Stimulated activated CD4-positive, alpha-beta T cell treated with anti-CD3 and anti-CD28 coated beads, Interleukin-1b, Interleukin-23, amount 100 ng/mL, for 24 hours (primary cell): Measurements from ENCODE around the gene LIF.

ENCODE experiments used
- DNase-seq, 4 experiments: peaks; one replicate each; pipeline ENCODE4 v3.0.0-alpha.2; 2020; ENCODE audit warnings: low read depth in 4 of 4, low spot score in 1 of 4

LIF gene

DNA sequence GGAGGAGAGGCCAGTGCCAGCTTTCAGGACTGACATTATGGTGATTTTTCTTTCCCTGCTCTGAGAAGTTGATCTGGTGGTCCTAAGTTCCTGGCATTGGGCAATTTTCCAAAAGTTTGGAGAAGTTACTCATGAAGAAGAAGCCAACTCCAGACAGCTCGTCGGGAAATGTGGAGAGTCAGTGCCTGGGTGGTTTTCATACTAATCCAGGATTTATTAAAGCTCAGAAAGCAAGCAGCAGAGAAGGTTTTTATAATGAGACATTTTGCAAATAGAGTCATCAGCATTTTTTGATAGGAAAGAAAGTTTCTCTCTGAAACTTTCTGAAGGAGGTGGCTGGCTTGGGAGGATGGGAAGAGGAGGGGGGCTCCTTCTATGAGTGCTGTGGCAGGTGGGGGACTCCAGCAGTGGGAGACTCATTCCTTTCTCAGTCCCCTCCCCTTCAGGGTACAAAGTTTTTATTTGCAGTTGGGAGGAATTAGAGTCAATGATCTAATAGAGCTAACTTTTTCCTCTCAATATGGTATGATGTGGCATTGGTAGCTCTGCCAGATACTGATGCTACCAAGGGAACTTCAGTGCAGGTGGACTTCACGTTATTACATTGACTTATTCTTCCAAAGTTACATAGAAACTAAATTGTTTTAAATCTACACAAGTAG, 55.4 kb downstream of the LIF start:
- no peak for DNase-seq

DNA sequence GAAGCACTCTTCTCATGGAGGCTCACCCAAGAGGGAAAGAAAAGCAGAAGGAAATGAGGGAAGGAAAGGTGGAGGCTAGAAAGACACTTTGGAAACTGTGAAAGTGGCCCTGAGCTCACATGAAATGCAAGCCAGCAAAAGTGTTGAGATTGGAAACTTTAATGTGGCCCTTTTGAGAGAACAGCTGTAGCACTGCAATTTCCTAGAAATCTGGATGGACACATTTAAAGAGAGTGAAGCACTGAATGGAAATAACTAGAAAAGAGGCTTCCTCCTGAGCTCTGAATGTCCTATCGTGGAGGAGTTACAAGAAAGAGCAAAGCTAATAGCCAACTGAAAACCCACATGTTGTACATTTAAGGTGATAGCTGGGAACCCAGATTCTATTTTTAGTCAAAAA, 56.0 kb downstream of the LIF start:
- DNase-seq: no peak
